ENCODE measurements around the gene ZBTB20. TPM values are rescaled to one million over a fixed set of nuclear protein-coding genes. Genes with fewer than 3 reads are reported as not detected.

ZBTB20 gene
- total and polyA plus RNA-seq, 2 experiments from 2014 or later, result 15.7 to 37.3 TPM

DNA sequence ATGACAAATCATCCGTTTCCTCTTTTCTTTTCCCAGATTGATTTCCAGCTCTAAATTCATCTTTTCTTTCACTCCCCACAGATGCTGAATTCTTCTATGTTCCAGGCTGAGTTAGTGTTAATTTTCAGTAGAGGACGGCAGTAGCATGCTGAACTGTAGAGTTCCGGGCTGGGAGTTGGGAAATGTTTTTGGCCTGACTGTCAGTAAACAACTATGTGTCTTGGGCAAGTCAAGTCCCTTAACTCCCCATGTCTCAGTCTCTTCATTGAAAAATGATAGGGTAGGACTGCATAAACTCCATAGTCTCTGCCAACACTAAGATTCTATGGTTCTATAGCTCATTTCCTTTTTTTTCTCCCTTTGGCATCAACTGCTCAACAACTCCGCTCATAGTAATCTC lies 519.3 kb downstream of the ZBTB20 start:
- no peaks in the 10 kb centered on the region for H3K27me3 ChIP-seq
- no peaks in the 10 kb centered on the region for H3K36me3 ChIP-seq
- no peak overlapping the region for H3K27ac ChIP-seq
- peaks cover 8% of the 10 kb centered on the region for H3K4me1 ChIP-seq (ENCODE audit: low read depth)
- H3K9me3 ChIP-seq (ENCODE audit: low read depth), result no peaks in the 10 kb centered on the region
- no peak overlapping the region for H3K4me3 ChIP-seq
- peak in 1 of 2 donors; percentile 87 for DNase-seq (ENCODE audit: low read depth in 1 of 2, low spot score in 1 of 2)
- TF ChIP-seq CTCF (IDR thresholded peaks at IDR 0.05; ENCODE audit: low read depth, low read length), result no peak

DNA sequence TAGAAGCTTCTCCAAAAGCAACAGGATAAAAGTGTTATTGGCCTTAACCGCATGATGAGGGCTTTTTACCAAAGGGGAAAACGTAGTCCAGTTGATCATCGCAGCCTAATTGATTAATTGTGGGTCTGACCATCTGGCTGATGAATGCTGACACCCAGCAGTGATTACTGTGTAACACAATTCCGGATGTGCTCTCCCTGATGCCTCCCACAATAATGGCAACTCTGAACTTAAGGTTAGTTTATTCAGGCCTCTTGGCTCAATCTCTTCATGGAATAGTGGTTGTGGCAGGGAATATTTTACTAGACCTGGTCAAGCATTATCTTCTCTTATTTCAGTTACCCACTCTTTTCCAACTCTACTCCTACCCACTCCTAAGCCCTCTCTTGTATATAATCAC lies 520.3 kb downstream of the ZBTB20 start:
- TF ChIP-seq CTCF (IDR thresholded peaks at IDR 0.05; ENCODE audit: low read depth, low read length), result no peak
- H3K4me3 ChIP-seq, result no peak overlapping the region
- no peak overlapping the region for H3K27ac ChIP-seq
- no peaks in the 10 kb centered on the region for H3K36me3 ChIP-seq
- H3K9me3 ChIP-seq (ENCODE audit: low read depth), result no peaks in the 10 kb centered on the region
- peak in 1 of 2 donors; percentile 12 for DNase-seq (ENCODE audit: low read depth in 1 of 2, low spot score in 1 of 2)
- H3K4me1 ChIP-seq (ENCODE audit: low read depth), result peaks cover 8% of the 10 kb centered on the region
- no peaks in the 10 kb centered on the region for H3K27me3 ChIP-seq

GRCh38 chr3:114624571-114625181 lies 522.4 kb downstream of the ZBTB20 start:
- TF ChIP-seq CTCF (IDR thresholded peaks at IDR 0.05; ENCODE audit: low read depth, low read length), result no peak
- Histone ChIP-seq H3K27ac (peak overlapping the region; percentile 57), H3K9me3 (ENCODE audit: low read depth) (no peaks in the 10 kb centered on the region), H3K27me3 (no peaks in the 10 kb centered on the region), H3K4me3 (no peak overlapping the region), H3K36me3 (no peaks in the 10 kb centered on the region), H3K4me1 (ENCODE audit: low read depth) (peaks cover 8% of the 10 kb centered on the region)
- DNase-seq (ENCODE audit: low read depth in 1 of 2, low spot score in 1 of 2), result peak in 1 of 2 donors; percentile 97

- H3K27me3 ChIP-seq, result no peaks in the 10 kb centered on the region
- no peak overlapping the region for H3K4me3 ChIP-seq
- no peaks in the 10 kb centered on the region for H3K36me3 ChIP-seq
- H3K4me1 ChIP-seq (ENCODE audit: low read depth), result peaks cover 8% of the 10 kb centered on the region
- DNase-seq (ENCODE audit: low read depth in 1 of 2, low spot score in 1 of 2), result peak; percentile 18 to 77
- TF ChIP-seq CTCF (IDR thresholded peaks at IDR 0.05; ENCODE audit: low read depth, low read length), result no peak
- no peak overlapping the region for H3K27ac ChIP-seq
- H3K9me3 ChIP-seq (ENCODE audit: low read depth), result no peaks in the 10 kb centered on the region
Measured at GRCh38 chr3:114624047-114624445, 523.0 kb downstream of the ZBTB20 start.

GRCh38 chr3:114623420-114624046 lies 523.6 kb downstream of the ZBTB20 start:
- Histone ChIP-seq H3K9me3 (ENCODE audit: low read depth) (no peaks in the 10 kb centered on the region), H3K27ac (no peak overlapping the region), H3K36me3 (no peaks in the 10 kb centered on the region), H3K4me3 (no peak overlapping the region), H3K27me3 (no peaks in the 10 kb centered on the region), H3K4me1 (ENCODE audit: low read depth) (peaks cover 8% of the 10 kb centered on the region)
- peak in 1 of 2 donors; percentile 5 for DNase-seq (ENCODE audit: low read depth in 1 of 2, low spot score in 1 of 2)
- no peak for TF ChIP-seq CTCF (IDR thresholded peaks at IDR 0.05; ENCODE audit: low read depth, low read length)
